Stimulated activated CD8-positive, alpha-beta memory T cell treated with anti-CD3 and anti-CD28 coated beads, Interleukin-7, amount 100 ng/mL, for 48 hours (primary cell): ENCODE measurements around the gene UTP14A.
"Not testable (repeated sequence)": the region's sequence is repeated elsewhere in the genome, so short reads cannot be mapped to it uniquely, and the experiment has no call there.

Experiments
- DNase-seq, 2 donors: peaks; one replicate each; pipeline ENCODE4 v3.0.0-alpha.2; 2020; ENCODE audit warnings: low read depth in 1 of 2; ENCODE audit errors: extremely low read depth in 1 of 2

The UTP14A gene

GRCh38 chrX:129905787-129906580 lies at the start of gene UTP14A:
UTP14A (plus strand) TSS chrX:129906164; CDS start chrX:129906211, 47 bp downstream.
- DNase-seq: peak; percentile 62 to 83

GRCh38 chrX:129859134-129859533 lies 46.8 kb upstream of the UTP14A start:
- not testable (repeated sequence) for DNase-seq

DNA sequence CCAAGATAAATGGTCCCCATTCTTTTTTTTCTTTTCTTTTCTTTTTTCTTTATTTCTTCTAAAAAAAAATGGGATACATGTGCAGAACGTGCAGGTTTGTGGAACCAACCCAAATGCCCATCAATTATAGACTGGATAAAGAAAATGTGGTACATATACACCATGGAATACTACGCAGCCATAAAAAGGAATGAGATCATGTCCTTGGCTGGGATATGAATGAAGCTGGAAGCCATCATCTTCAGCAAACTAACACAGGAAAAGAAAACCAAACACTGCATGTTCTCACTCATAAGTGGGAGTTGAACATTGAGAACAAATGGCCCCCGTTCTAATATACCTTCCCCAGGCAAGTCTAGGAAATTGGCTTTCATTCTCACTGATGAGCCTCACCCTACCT lies 39.6 kb upstream of the UTP14A start:
- not testable (repeated sequence) for DNase-seq

DNA sequence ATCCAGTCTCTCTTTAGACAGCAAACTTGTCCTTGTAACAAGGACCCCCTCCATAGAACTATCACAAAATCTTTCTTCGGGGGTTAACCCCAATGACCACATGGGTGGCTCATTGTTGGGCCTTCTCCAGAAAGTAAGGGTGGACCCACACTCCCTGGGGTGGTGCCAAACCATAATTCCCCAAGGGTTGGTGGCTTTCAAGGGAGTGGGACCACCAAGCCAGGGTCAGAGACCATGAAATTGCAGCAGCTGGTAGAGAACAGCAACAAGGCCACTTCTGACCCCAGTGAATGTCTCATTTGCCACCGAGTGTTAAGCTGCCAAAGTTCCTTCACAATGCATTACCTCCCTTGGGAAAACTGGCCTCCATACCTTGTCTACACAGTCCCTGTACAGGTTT lies 33.4 kb upstream of the UTP14A start:
- no peak for DNase-seq

DNA sequence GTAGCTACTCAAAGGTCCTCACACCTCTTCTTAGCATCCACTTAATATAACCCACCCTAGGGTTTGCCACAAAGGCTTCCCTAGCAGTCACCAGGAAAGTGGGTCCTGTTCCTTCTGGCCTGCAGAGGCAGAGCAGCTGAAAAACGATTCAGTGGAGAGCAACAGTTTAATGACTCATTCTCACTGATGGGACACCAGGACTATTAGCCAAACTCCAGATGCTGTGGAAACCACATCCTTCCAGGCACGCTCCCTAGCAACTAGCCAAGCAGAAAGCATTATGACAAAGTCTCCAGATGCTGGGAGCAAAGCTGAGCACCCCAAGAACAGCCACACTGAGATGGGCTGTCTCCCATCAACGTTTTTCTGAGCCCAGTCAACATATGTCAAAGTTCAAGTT lies 30.3 kb upstream of the UTP14A start:
- DNase-seq: no peak

- DNase-seq: no peak
These were observed 29.1 kb upstream of the UTP14A start for GRCh38 chrX:129876771-129877305.

GRCh38 chrX:129877401-129877800 lies 28.6 kb upstream of the UTP14A start:
- DNase-seq: no peak

GRCh38 chrX:129900054-129900453 lies 5.9 kb upstream of the UTP14A start:
- DNase-seq: no peak

- DNase-seq: no peak
These were observed 2.7 kb downstream of the UTP14A start for GRCh38 chrX:129908636-129909035.

DNA sequence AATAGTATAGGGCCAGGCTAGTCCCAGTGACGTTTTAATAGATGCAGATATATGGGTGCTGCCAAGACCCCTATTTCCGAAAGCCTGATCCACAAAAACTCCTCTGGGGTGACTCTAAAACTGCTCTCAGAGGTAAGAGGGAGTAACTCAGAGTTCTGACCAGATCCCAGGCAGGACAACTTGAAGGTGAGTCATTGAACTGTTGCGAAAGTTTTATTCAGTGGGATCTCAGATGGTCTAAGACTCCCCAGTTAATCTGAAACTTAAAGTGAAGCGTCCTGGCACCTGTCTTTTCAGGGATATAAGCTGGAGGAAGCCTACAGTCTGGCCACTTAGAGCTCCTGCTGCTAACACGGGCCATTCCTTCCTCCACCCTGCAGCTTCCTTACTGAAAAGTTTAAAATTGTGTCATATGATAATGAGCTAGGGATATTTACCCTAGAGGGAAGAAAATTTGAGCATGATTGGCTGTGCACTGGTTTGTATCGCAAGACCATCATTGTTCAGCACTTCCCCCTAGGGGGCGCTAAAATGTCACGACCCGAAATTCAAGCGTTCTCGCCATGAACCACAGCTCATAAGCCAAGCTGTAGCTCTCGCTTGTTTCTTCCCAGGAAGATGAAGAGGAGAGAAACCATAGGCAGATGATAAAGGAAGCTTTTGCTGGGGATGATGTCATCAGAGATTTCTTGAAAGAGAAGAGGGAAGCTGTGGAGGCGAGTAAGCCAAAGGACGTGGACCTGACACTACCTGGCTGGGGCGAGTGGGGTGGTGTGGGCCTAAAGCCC lies 19.5 kb downstream of the UTP14A start:
- DNase-seq: peak in 1 of 2 donors; percentile 20

DNA sequence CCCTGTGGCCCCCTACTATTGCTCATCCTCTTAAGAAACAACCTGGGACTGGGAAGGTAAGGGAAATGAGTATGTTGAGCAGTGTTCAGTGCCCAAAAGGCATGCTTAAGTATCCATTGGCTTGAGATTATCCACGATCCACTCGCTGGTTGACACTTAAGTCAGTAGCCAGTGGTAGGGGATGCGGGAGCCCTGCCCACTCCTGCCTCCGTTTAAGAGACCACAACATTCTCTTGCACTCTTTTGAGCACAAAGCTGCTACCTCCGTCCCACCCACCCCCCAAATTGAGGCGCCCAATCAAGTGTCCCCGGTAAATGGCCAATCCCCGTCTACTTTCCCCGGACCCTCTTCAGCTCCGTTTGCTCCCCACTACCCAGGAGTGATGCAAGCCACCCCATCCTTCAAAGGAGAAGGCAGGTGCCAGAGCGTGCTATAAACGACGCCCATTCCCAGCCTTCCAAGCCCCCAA lies 25.0 kb downstream of the UTP14A start:
- DNase-seq: no peak

GRCh38 chrX:129931411-129932015 lies 25.5 kb downstream of the UTP14A start:
- peak in 1 of 2 donors; percentile 66 for DNase-seq

DNA sequence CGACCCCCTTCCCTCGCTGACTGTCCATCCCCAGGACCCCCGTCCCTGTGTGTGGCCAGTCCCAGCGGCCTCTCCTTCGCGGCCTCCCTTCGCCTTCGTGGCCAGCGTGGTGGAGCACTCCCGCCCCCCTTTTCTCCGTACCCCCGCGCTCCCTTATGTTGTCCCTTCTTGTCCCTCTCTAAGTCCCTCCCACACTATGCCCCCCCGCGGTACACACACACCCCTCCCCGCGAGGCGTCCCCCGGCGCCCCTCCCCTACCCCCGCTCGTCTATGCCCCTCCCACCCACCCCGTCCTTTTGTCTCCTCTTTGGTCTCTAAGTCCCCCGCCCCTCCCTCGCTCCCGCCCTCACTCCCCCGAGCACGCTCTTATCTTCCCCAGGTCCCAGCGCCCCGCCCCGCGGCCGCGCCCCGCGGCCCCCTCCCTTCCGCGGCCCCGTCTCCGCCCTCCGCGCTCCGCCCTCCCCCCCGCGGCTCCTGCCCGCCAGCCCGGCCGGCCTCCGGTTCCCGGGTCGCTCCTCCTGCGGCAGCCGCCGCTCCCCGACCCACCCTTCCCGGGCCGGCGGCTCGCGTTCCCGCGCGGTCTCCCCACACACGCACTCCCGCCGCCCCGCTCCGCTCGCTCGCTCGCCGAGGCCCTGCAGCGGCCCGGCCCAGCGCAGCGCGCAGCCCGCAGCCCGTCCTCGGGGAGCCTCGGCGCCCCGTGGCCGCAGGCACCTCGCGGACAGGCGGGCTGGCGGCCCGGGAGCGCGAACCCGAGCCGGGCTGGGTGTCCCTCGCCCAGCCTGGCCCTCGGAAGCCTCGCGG lies 26.3 kb downstream of the UTP14A start:
- peak; percentile 36 to 59 for DNase-seq

GRCh38 chrX:129932821-129933321 lies 26.9 kb downstream of the UTP14A start:
- DNase-seq: no peak

DNA sequence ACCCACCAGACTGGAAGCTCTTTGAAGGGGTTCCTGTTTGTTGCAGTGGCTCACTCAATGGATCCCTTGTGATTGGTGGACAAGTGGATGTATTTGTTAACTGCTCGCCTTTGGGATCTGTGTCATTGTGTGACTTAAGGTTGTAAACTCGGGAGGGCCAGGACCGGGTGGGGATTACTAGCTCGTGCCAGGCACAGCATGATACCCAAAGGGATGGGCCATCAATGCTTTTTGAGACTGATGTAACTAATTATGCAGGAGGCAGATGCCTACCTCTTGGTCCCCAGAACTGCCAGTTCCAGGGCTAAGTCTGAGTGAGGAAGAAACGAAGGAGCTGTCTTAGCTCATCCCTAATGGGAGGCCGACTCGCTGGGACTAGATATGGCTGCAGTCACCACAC lies 27.7 kb downstream of the UTP14A start:
- DNase-seq: no peak

DNA sequence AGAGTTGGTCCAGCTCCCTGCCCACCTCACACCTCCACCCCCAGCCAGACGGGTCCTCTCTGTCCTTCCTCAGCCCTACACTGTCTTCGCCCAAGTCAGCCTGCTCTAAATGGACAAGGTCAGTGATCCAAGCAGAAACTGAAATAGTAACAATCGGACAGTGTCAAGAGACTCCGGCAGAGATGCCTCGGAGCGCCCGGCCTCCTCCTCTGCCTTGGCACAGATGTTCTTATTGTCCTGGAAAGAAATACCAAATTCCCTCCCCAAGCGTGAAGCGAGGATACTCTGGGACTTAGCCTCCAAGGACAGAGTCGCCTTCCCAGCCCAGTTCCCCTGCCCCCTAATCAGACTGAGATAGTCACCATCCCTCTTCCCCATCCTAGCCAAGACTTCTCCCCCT lies 28.5 kb downstream of the UTP14A start:
- DNase-seq: no peak

GRCh38 chrX:129934952-129935351 lies 29.0 kb downstream of the UTP14A start:
- DNase-seq: no peak

DNA sequence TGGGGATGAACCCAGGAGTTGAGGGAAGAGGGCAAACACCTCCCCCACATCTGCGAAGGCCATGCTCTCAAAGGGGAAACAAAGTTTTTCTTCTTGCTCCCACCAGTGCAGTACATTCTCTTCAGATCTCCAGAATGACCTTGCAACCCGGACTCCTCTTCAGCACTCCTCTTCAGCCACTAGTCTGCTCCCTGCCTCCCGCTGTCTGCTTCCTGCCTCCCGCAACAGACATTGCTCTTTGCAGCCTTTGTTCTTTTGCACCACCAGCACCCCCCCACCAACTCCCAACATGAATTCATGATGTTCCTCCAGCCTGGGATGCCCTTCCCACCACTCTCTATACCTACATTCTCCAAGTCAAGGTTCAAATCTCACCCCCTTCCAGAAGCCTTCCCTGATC lies 32.1 kb downstream of the UTP14A start:
- no peak for DNase-seq

DNA sequence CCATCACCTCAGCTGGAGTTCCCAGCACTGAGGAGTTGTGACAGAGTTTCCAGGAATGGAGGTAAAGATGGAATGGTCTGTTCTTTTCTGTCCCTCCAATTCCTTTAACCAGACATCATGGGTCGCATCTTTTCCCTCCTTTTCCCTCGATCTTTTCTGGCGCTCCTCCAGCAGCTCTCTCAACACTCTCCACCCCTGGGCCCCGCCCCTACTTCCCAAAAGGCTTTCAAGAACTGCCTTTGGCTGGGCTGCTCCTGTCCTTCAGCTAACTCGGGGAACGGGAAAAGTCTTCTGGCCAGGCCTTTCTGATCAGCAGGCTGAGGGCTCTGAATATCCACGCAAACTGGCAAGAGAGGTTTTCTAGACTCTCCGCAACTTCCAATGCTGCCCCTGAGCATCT lies 34.0 kb downstream of the UTP14A start:
- DNase-seq: no peak

DNA sequence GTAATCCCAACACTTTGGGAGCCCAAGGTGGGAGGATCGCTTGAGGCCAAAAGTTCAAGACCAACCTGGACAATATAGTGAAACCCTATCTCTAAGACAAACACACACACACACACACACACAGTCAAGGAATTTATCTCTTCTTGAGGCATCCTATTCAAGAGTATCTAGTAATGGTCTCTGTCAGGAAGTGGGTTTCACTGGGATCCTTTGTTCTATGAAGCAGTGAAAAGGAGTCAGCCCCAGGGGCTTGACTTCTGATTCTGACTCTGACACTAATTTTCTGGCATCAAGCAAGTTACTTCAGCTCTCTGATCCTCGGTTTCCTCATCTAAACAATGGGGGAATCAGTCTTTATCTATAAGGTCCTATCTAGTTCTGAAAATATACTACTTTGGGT lies 34.8 kb downstream of the UTP14A start:
- DNase-seq: no peak
